Small intestine (tissue), 7 donors: ENCODE results near the gene SFT2D2. TPM values are rescaled to one million over a fixed set of nuclear protein-coding genes. Genes with fewer than 3 reads are reported as not detected.
A peak's percentile ranks its signal among the peaks of the same experiment; 100 is the strongest.

Source experiments
- DNase-seq, 2 donors: peaks; one replicate each; pipeline versions ENCODE4 v3.0.0 to v3.0.0-alpha.2; 2013
- FAIRE-seq: peaks from 2 replicates; lab custom pipeline; 2012; peaks lifted over from hg19 to GRCh38; lab: Jason Lieb, UNC
- H3K27ac ChIP-seq, 3 donors: one replicate each; pipeline ENCODE4 v1.5.1; 2013; ENCODE audit warnings: low read length in 2 of 3, mild to moderate bottlenecking in 2 of 3, control low read depth in 1 of 3, inconsistent platforms in 1 of 3, low read depth in 1 of 3, moderate library complexity in 1 of 3
- H3K27me3 ChIP-seq, 3 donors: one replicate each; pipeline ENCODE4 v1.6.1; 2013; ENCODE audit warnings: low read length in 3 of 3, inconsistent platforms in 1 of 3; ENCODE audit not compliant: control insufficient read depth in 3 of 3, insufficient read depth in 3 of 3
- H3K36me3 ChIP-seq, 3 donors: one replicate each; pipeline ENCODE4 v1.6.1; 2013; ENCODE audit warnings: low read length in 3 of 3, inconsistent platforms in 1 of 3, low read depth in 1 of 3, mild to moderate bottlenecking in 1 of 3, moderate library complexity in 1 of 3; ENCODE audit not compliant: control insufficient read depth in 3 of 3, insufficient read depth in 2 of 3
- H3K4me1 ChIP-seq, 3 donors: one replicate each; pipeline ENCODE4 v1.6.1; 2013; ENCODE audit warnings: low read length in 2 of 3, inconsistent platforms in 1 of 3, low read depth in 1 of 3, mild to moderate bottlenecking in 1 of 3, moderate library complexity in 1 of 3; ENCODE audit not compliant: control insufficient read depth in 3 of 3, insufficient read depth in 2 of 3
- H3K4me3 ChIP-seq, 3 donors: one replicate each; pipeline ENCODE4 v1.5.1; 2013; ENCODE audit warnings: low read length in 3 of 3, control low read depth in 1 of 3, inconsistent platforms in 1 of 3, low read depth in 1 of 3, mild to moderate bottlenecking in 1 of 3, moderate library complexity in 1 of 3
- H3K9me3 ChIP-seq, 2 donors: one replicate each; pipeline ENCODE4 v1.6.1; 2013; ENCODE audit warnings: low read depth in 1 of 2, low read length in 1 of 2; ENCODE audit not compliant: control insufficient read depth in 2 of 2, insufficient read depth in 1 of 2
- WGBS, 3 donors: extraction: QIAGEN DNeasy Blood & Tissue Kit; methylation state at CpG; one replicate each; pipeline ENCODE4 v1.1.7; 2013; 5-methylcytosine and 5-hydroxymethylcytosine counted together
- polyA plus RNA-seq, 4 donors: library from polyadenylated mRNA; stranded (reverse) in 3 of 4; unstranded in 1 of 4; fragments of 200-250 nt in 3 of 4; fragments of 120-200 nt in 1 of 4; gene quantifications; one replicate each; pipeline versions ENCODE4 v1.2.1 to v1.2.3, GENCODE V29; 2013
- donor health status: healthy with polysubstance abuse.
- donor health status: control.
- donor health status: control.
- donor health status: Bipolar disorder and iron deficiency.
- donor health status: healthy.

SFT2D2 gene
- polyA plus RNA-seq, 4 donors: 2.4 to 17.9 (median 6.7) TPM

DNA sequence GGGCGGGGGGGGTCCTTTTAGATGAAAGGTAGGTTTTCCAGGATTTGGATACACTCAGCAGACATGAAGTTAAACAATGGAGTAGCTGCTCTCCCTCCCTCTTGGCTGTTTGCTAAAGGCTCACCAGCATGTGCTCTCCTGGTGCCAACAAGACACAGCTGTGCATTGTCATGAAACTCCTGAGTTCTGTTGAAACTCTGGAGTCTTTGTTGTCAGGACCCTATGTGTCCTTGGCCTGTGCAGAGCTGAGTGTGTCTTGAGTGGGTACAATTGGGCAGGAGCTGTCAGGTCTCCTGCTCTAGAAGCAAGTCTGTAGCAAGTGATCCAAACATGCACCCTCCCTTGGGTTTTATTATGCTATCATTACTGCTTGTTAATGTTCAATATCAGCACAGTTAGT, 67.6 kb downstream of the SFT2D2 start:
- Histone ChIP-seq H3K27ac (no peak overlapping the region), H3K27me3 (no peaks in the 10 kb centered on the region), H3K4me1 (no peaks in the 10 kb centered on the region), H3K36me3 (peaks cover 0 to 6% (median 0%) of the 10 kb centered on the region in 3 donors), H3K9me3 (no peaks in the 10 kb centered on the region), H3K4me3 (no peak overlapping the region)
- FAIRE-seq (no peak), DNase-seq (no peak)
- WGBS, 3 donors: 67 to 100% (median 87%) methylated on average over 1 of the region's 1 CpG

- Histone ChIP-seq H3K4me3 (no peak overlapping the region), H3K27me3 (no peaks in the 10 kb centered on the region), H3K4me1 (peaks cover 0 to under 1% (median 0%) of the 10 kb centered on the region in 3 donors), H3K36me3 (peaks cover 0 to 6% (median 0%) of the 10 kb centered on the region in 3 donors), H3K27ac (no peak overlapping the region), H3K9me3 (no peaks in the 10 kb centered on the region)
- DNase-seq (no peak), FAIRE-seq (no peak)
- 90 to 95% (median 90%) methylated on average over 8 of the region's 8 CpGs for WGBS, 3 donors
Observed at GRCh38 chr1:168295411-168296114, 69.8 kb downstream of the SFT2D2 start.

DNA sequence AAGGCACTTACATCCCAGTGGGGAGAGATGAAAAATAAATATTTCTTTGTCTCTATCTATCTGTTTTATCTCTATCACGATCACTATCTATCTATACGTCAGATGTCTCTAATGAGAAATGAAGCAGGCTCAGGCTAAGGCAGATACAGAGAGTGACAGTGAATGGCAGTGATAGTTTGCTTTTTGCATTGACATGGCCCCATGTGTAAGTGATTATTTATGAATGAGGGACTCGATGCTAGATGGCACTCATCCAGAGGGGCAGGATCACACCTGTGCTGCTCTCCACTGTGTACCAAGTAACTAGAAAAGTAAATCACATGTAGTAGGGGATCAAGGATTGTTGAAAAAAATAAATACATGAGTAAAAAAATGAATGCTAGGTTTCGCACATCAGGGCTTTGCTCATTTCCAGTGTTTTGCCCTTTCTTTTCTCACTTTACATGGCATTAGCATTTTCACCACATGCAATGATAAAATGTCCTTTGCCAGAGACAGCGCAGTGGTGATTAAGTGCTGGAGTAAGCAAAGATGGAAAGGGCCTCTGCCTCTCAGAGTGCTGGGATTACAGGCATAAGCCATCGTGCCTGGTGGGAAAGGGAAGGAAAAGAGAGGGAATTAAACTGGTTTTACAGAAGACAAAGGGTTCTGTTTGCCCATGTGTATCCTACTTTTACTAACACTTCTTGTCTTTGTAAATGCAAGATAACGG, 71.4 kb downstream of the SFT2D2 start:
- H3K4me3 ChIP-seq: no peak overlapping the region
- 87 to 91% (median 87%) methylated on average over 7 of the region's 7 CpGs for WGBS, 3 donors
- H3K36me3 ChIP-seq: peaks cover 0 to 4% (median 0%) of the 10 kb centered on the region in 3 donors
- peaks cover 0 to 10% (median 0%) of the 10 kb centered on the region in 3 donors for H3K4me1 ChIP-seq
- FAIRE-seq (no peak), DNase-seq (no peak)
- H3K9me3 ChIP-seq: no peaks in the 10 kb centered on the region
- H3K27me3 ChIP-seq: no peaks in the 10 kb centered on the region
- no peak overlapping the region for H3K27ac ChIP-seq

DNA sequence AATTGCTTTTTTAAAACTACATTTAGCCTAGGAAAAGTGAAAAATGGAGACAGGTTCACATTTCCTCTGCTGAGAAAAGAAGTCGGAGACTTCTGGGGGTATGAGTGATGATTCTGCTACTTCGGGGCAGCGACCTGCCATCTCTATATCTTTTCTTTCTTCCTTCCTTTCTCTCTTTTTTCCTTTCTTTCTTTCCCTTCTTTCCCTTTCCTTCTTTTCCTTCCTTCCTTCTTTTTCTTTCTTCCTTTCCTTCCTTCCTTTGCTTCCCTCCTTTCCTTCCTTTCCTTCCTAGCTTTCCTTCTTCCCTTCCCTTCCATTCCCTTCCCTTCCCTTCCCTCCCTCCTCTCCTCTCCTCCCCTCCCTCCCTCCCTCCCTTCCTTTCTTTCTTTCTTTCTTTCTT, 72.6 kb downstream of the SFT2D2 start:
- Histone ChIP-seq H3K9me3 (no peaks in the 10 kb centered on the region), H3K4me3 (no peak overlapping the region), H3K4me1 (peaks cover 0 to 16% (median 0%) of the 10 kb centered on the region in 3 donors), H3K27ac (no peak overlapping the region), H3K36me3 (peaks cover 0 to 4% (median 0%) of the 10 kb centered on the region in 3 donors), H3K27me3 (no peaks in the 10 kb centered on the region)
- WGBS, 3 donors: 93 to 97% (median 97%) methylated on average over 3 of the region's 3 CpGs
- no peak for DNase-seq
- FAIRE-seq: no peak

GRCh38 chr1:168300626-168301025, 74.8 kb downstream of the SFT2D2 start:
- DNase-seq: no peak
- 81 to 94% (median 92%) methylated on average over 2 of the region's 2 CpGs for WGBS, 3 donors
- H3K27ac ChIP-seq: peak overlapping the region in 1 of 3 donors; percentile 72
- H3K9me3 ChIP-seq: no peaks in the 10 kb centered on the region
- peaks cover 0 to 3% (median 0%) of the 10 kb centered on the region in 3 donors for H3K36me3 ChIP-seq
- no peaks in the 10 kb centered on the region for H3K27me3 ChIP-seq
- FAIRE-seq: no peak
- H3K4me3 ChIP-seq: no peak overlapping the region
- H3K4me1 ChIP-seq: peaks cover 0 to 16% (median 0%) of the 10 kb centered on the region in 3 donors

GRCh38 chr1:168301664-168302320, 76.0 kb downstream of the SFT2D2 start:
- Histone ChIP-seq H3K9me3 (no peaks in the 10 kb centered on the region), H3K27me3 (no peaks in the 10 kb centered on the region), H3K36me3 (no peaks in the 10 kb centered on the region), H3K4me1 (peaks cover 0 to 16% (median 0%) of the 10 kb centered on the region in 3 donors), H3K27ac (peak overlapping the region in 1 of 3 donors; percentile 78), H3K4me3 (no peak overlapping the region)
- DNase-seq: peak; percentile 53 to 94
- no peak for FAIRE-seq
- 32 to 49% (median 41%) methylated on average over 3 of the region's 3 CpGs for WGBS, 3 donors

Other genes starting within 250 kb of the SFT2D2 start
- 1 to 10 TPM in 2 of 4 donors, under 1 TPM in 2; under 0.01 to 4.1 (median 1.9) TPM for gene GPR161, start 89.1 kb upstream of the SFT2D2 start, polyA plus RNA-seq
- 10 to 100 TPM; 21.2 to 29.7 (median 23.5) TPM for gene TIPRL, start 47.0 kb upstream of the SFT2D2 start, polyA plus RNA-seq
- gene TBX19, start 54.9 kb downstream of the SFT2D2 start, polyA plus RNA-seq: 1 to 10 TPM in 2 of 4 donors, under 1 TPM in 2; 0.67 to 1.9 (median 1.0) TPM